Endothelial cell of umbilical vein (primary cell): ENCODE results near the gene KRT74.

Experiments
- CTCF ChIP-seq, 2 donors: IDR thresholded peaks; 1 replicate in 1 of 2; 2 replicates in 1 of 2; pipeline ENCODE4 v1.5.1; 2011; ENCODE audit warnings: low read length in 2 of 2, mild to moderate bottlenecking in 2 of 2, moderate library complexity in 2 of 2, control low read depth in 1 of 2, inconsistent platforms in 1 of 2, low read depth in 1 of 2; ENCODE audit not compliant: insufficient read depth in 1 of 2; ENCODE audit errors: extremely low read depth in 1 of 2
- TF ChIP-seq, protein P1 (sequence below): IDR thresholded peaks from 2 replicates; pipeline ENCODE4 v1.6.1; 2011; ENCODE audit not compliant: insufficient read depth, insufficient read length

DNA sequence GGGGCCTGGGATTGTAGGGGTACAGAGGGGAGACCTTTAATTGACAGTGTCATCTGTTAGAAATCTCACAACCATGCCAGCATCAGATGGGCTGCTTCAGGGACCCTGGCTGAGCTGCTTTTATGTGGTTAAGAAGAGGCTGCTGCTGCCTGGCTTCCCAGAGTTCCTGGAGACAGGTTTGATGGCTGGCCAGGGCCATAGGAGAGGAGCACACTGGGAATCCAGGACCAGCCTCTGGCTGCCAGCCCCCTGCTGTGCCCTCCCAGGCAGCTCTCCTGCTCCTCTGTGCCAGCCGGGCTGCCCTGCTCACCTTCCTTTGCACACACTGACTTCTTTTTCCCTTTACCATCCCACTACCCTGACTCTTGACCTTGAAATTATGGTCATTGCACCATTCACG is 45.2 kb upstream of the KRT74 start:
- no peak for TF ChIP-seq CTCF (IDR thresholded peaks at IDR 0.05; ENCODE audit: extremely low read depth in 1 of 2, insufficient read depth in 1 of 2, low read depth in 1 of 2, low read length in 2 of 2)
- TF ChIP-seq, protein P1, sequence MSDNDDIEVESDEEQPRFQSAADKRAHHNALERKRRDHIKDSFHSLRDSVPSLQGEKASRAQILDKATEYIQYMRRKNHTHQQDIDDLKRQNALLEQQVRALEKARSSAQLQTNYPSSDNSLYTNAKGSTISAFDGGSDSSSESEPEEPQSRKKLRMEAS, result no peak
